Activated naive CD8-positive, alpha-beta T cell treated with anti-CD3 and anti-CD28 coated beads for 36 hours (primary cell): ENCODE measurements around the gene PTPRD. TPM values are rescaled to one million over a fixed set of nuclear protein-coding genes. Genes with fewer than 3 reads are reported as not detected.
"Not testable (repeated sequence)": the region's sequence is repeated elsewhere in the genome, so short reads cannot be mapped to it uniquely, and the experiment has no call there.

Experiments used
- DNase-seq: peaks from one replicate; pipeline ENCODE4 v3.0.0; 2021
- H3K27ac Mint-ChIP-seq: one replicate; pipeline ENCODE4 v1.8.0; 2022; ENCODE audit warnings: mild to moderate bottlenecking, moderate library complexity, mixed read lengths
- H3K27me3 Mint-ChIP-seq: one replicate; pipeline ENCODE4 v1.8.0; 2022; ENCODE audit warnings: mild to moderate bottlenecking, mixed read lengths
- H3K36me3 Mint-ChIP-seq: one replicate; pipeline ENCODE4 v1.8.0; 2021; ENCODE audit warnings: mild to moderate bottlenecking, mixed read lengths
- H3K4me1 Mint-ChIP-seq: one replicate; pipeline ENCODE4 v1.8.0; 2021; ENCODE audit warnings: mixed read lengths
- H3K4me3 Mint-ChIP-seq: one replicate; pipeline ENCODE4 v1.8.0; 2022; ENCODE audit warnings: mild to moderate bottlenecking, moderate library complexity, mixed read lengths
- H3K9me3 Mint-ChIP-seq: one replicate; pipeline ENCODE4 v1.8.0; 2022; ENCODE audit warnings: mixed read lengths
- total RNA-seq, 2 experiments: library from RNA; stranded (reverse); gene quantifications; one replicate each; pipeline ENCODE4 v1.2.3, GENCODE V29; 2021

Gene PTPRD
- total RNA-seq, 2 experiments from 2014 or later: 0.16 to 0.18 TPM

GRCh38 chr9:8961186-8961851 lies 1651.5 kb downstream of the PTPRD start:
- Mint-ChIP-seq H3K27me3 (no peaks in the 10 kb centered on the region), H3K36me3 (no peaks in the 10 kb centered on the region), H3K4me3 (no peak overlapping the region), H3K27ac (no peak overlapping the region), H3K9me3 (no peaks in the 10 kb centered on the region), H3K4me1 (no peaks in the 10 kb centered on the region)
- no peak for DNase-seq

GRCh38 chr9:8960254-8960653 lies 1652.5 kb downstream of the PTPRD start:
- no peak for DNase-seq
- Mint-ChIP-seq H3K36me3 (no peaks in the 10 kb centered on the region), H3K4me3 (no peak overlapping the region), H3K27ac (no peak overlapping the region), H3K9me3 (no peaks in the 10 kb centered on the region), H3K4me1 (no peaks in the 10 kb centered on the region), H3K27me3 (no peaks in the 10 kb centered on the region)

- H3K27ac Mint-ChIP-seq: no peak overlapping the region
- H3K9me3 Mint-ChIP-seq: no peaks in the 10 kb centered on the region
- no peak for DNase-seq
- H3K27me3 Mint-ChIP-seq: no peaks in the 10 kb centered on the region
- no peaks in the 10 kb centered on the region for H3K4me1 Mint-ChIP-seq
- no peak overlapping the region for H3K4me3 Mint-ChIP-seq
- H3K36me3 Mint-ChIP-seq: no peaks in the 10 kb centered on the region
These were observed 1654.4 kb downstream of the PTPRD start for GRCh38 chr9:8958358-8958757.

GRCh38 chr9:8955315-8955714 lies 1657.5 kb downstream of the PTPRD start:
- H3K27me3 Mint-ChIP-seq: no peaks in the 10 kb centered on the region
- H3K4me1 Mint-ChIP-seq: no peaks in the 10 kb centered on the region
- no peaks in the 10 kb centered on the region for H3K36me3 Mint-ChIP-seq
- no peak overlapping the region for H3K4me3 Mint-ChIP-seq
- H3K27ac Mint-ChIP-seq: no peak overlapping the region
- DNase-seq: no peak
- no peaks in the 10 kb centered on the region for H3K9me3 Mint-ChIP-seq

GRCh38 chr9:8946461-8946860 lies 1666.3 kb downstream of the PTPRD start:
- H3K9me3 Mint-ChIP-seq: peaks cover 4% of the 10 kb centered on the region
- no peak for DNase-seq
- H3K4me3 Mint-ChIP-seq: no peak overlapping the region
- H3K36me3 Mint-ChIP-seq: no peaks in the 10 kb centered on the region
- no peaks in the 10 kb centered on the region for H3K4me1 Mint-ChIP-seq
- no peaks in the 10 kb centered on the region for H3K27me3 Mint-ChIP-seq
- H3K27ac Mint-ChIP-seq: no peak overlapping the region

GRCh38 chr9:8943392-8943791 lies 1669.4 kb downstream of the PTPRD start:
- Mint-ChIP-seq H3K27me3 (no peaks in the 10 kb centered on the region), H3K4me1 (no peaks in the 10 kb centered on the region), H3K27ac (no peak overlapping the region), H3K36me3 (no peaks in the 10 kb centered on the region), H3K9me3 (peaks cover 4% of the 10 kb centered on the region), H3K4me3 (no peak overlapping the region)
- DNase-seq: no peak

GRCh38 chr9:8940650-8941049 lies 1672.2 kb downstream of the PTPRD start:
- H3K27me3 Mint-ChIP-seq: no peaks in the 10 kb centered on the region
- no peaks in the 10 kb centered on the region for H3K4me1 Mint-ChIP-seq
- DNase-seq: no peak
- no peaks in the 10 kb centered on the region for H3K36me3 Mint-ChIP-seq
- no peak overlapping the region for H3K27ac Mint-ChIP-seq
- peaks cover 4% of the 10 kb centered on the region for H3K9me3 Mint-ChIP-seq
- H3K4me3 Mint-ChIP-seq: no peak overlapping the region

GRCh38 chr9:8926461-8926860 lies 1686.3 kb downstream of the PTPRD start:
- Mint-ChIP-seq H3K9me3 (peaks cover 1% of the 10 kb centered on the region), H3K4me1 (no peaks in the 10 kb centered on the region), H3K27me3 (no peaks in the 10 kb centered on the region), H3K36me3 (no peaks in the 10 kb centered on the region), H3K4me3 (no peak overlapping the region), H3K27ac (no peak overlapping the region)
- no peak for DNase-seq

GRCh38 chr9:8924562-8924961 lies 1688.2 kb downstream of the PTPRD start:
- no peaks in the 10 kb centered on the region for H3K36me3 Mint-ChIP-seq
- no peaks in the 10 kb centered on the region for H3K27me3 Mint-ChIP-seq
- no peak for DNase-seq
- no peaks in the 10 kb centered on the region for H3K9me3 Mint-ChIP-seq
- no peaks in the 10 kb centered on the region for H3K4me1 Mint-ChIP-seq
- no peak overlapping the region for H3K4me3 Mint-ChIP-seq
- H3K27ac Mint-ChIP-seq: no peak overlapping the region

- DNase-seq, H3K27me3 Mint-ChIP-seq, H3K9me3 Mint-ChIP-seq, H3K4me1 Mint-ChIP-seq, H3K36me3 Mint-ChIP-seq, H3K27ac Mint-ChIP-seq, H3K4me3 Mint-ChIP-seq: not testable (repeated sequence)
These were observed 1692.2 kb downstream of the PTPRD start for GRCh38 chr9:8920478-8921183.

GRCh38 chr9:8917956-8918739 lies 1694.7 kb downstream of the PTPRD start:
- Mint-ChIP-seq H3K9me3 (no peaks in the 10 kb centered on the region), H3K36me3 (no peaks in the 10 kb centered on the region), H3K4me1 (no peaks in the 10 kb centered on the region), H3K4me3 (no peak overlapping the region), H3K27me3 (no peaks in the 10 kb centered on the region), H3K27ac (no peak overlapping the region)
- DNase-seq: no peak

- no peak overlapping the region for H3K4me3 Mint-ChIP-seq
- DNase-seq: no peak
- H3K9me3 Mint-ChIP-seq: no peaks in the 10 kb centered on the region
- no peak overlapping the region for H3K27ac Mint-ChIP-seq
- no peaks in the 10 kb centered on the region for H3K27me3 Mint-ChIP-seq
- no peaks in the 10 kb centered on the region for H3K36me3 Mint-ChIP-seq
- H3K4me1 Mint-ChIP-seq: no peaks in the 10 kb centered on the region
These were observed 1696.0 kb downstream of the PTPRD start for GRCh38 chr9:8916771-8917170.

- no peak for DNase-seq
- no peak overlapping the region for H3K4me3 Mint-ChIP-seq
- peaks cover 5% of the 10 kb centered on the region for H3K9me3 Mint-ChIP-seq
- H3K27ac Mint-ChIP-seq: no peak overlapping the region
- H3K27me3 Mint-ChIP-seq: no peaks in the 10 kb centered on the region
- H3K4me1 Mint-ChIP-seq: no peaks in the 10 kb centered on the region
- H3K36me3 Mint-ChIP-seq: no peaks in the 10 kb centered on the region
These were observed 1704.9 kb downstream of the PTPRD start for GRCh38 chr9:8907868-8908267.

- H3K9me3 Mint-ChIP-seq: peaks cover 5% of the 10 kb centered on the region
- no peaks in the 10 kb centered on the region for H3K36me3 Mint-ChIP-seq
- no peak overlapping the region for H3K27ac Mint-ChIP-seq
- no peaks in the 10 kb centered on the region for H3K27me3 Mint-ChIP-seq
- DNase-seq: no peak
- no peak overlapping the region for H3K4me3 Mint-ChIP-seq
- H3K4me1 Mint-ChIP-seq: no peaks in the 10 kb centered on the region
These were observed 1707.1 kb downstream of the PTPRD start for GRCh38 chr9:8905731-8906130.

- H3K4me3 Mint-ChIP-seq: no peak overlapping the region
- no peaks in the 10 kb centered on the region for H3K4me1 Mint-ChIP-seq
- DNase-seq: no peak
- no peaks in the 10 kb centered on the region for H3K36me3 Mint-ChIP-seq
- peaks cover 5% of the 10 kb centered on the region for H3K9me3 Mint-ChIP-seq
- H3K27me3 Mint-ChIP-seq: no peaks in the 10 kb centered on the region
- H3K27ac Mint-ChIP-seq: no peak overlapping the region
These were observed 1707.9 kb downstream of the PTPRD start for GRCh38 chr9:8904771-8905515.
